Calu3 (cell line): Measurements from ENCODE around the gene CTNNBIP1. TPM values are rescaled to one million over a fixed set of nuclear protein-coding genes. Genes with fewer than 3 reads are reported as not detected.

Experiments
- BruUV-seq: library from RNA; stranded (reverse); fragments of 400-500 nt; replicated peaks from 2 replicates; lab custom pipeline; 2021; lab: Mats Ljungman, UMichigan
- CTCF ChIA-PET: fragments of 300-600 bp; sonication (Branson Sonifier 250); formaldehyde crosslinking; loops from one replicate; lab custom pipeline; 2022; ENCODE audit warnings: antibody characterized with exemption; lab: Charles Lee
- DNase-seq: peaks from one replicate; pipeline ENCODE4 v3.0.0; 2022
- H3K27ac Mint-ChIP-seq: one replicate; pipeline ENCODE4 v1.8.0; 2022; ENCODE audit warnings: mixed read lengths; ENCODE audit not compliant: unreplicated experiment
- H3K27me3 Mint-ChIP-seq: one replicate; pipeline ENCODE4 v1.8.0; 2022; ENCODE audit warnings: mixed read lengths; ENCODE audit not compliant: unreplicated experiment
- H3K36me3 Mint-ChIP-seq: one replicate; pipeline ENCODE4 v1.8.0; 2022; ENCODE audit warnings: mild to moderate bottlenecking, moderate library complexity, mixed read lengths; ENCODE audit not compliant: insufficient read depth, unreplicated experiment
- H3K4me1 Mint-ChIP-seq: one replicate; pipeline ENCODE4 v1.8.0; 2022; ENCODE audit warnings: mild to moderate bottlenecking, low read depth, mixed read lengths; ENCODE audit not compliant: unreplicated experiment
- H3K4me3 Mint-ChIP-seq: one replicate; pipeline ENCODE4 v1.8.0; 2022; ENCODE audit warnings: mild to moderate bottlenecking, low read depth, moderate library complexity, mixed read lengths; ENCODE audit not compliant: unreplicated experiment
- H3K9me3 Mint-ChIP-seq: one replicate; pipeline ENCODE4 v1.8.0; 2022; ENCODE audit warnings: low read depth, mixed read lengths; ENCODE audit not compliant: unreplicated experiment
- CTCF ChIP-seq: fragments of 200-600 bp; IDR thresholded peaks from one replicate; pipeline ENCODE4 v1.8.0; 2022; ENCODE audit warnings: antibody characterized with exemption; ENCODE audit not compliant: unreplicated experiment
- intact Hi-C: fragments of 100-400 bp; cut with micrococcal nuclease; formaldehyde crosslinking; loops from one replicate; pipeline ENCODE4 v1.10.0; 2022; ENCODE audit not compliant: unreplicated experiment
- total RNA-seq: library from RNA; stranded (reverse); gene quantifications from 2 replicates; pipeline ENCODE4 v1.2.3, GENCODE V29; 2022

CTNNBIP1 gene
- total RNA-seq, 1 experiment from 2014 or later: 11.8 TPM

- no TSS peak for BruUV-seq
- no peak for DNase-seq
Measured at GRCh38 chr1:9853249-9853595, 56.8 kb downstream of the CTNNBIP1 start.

GRCh38 chr1:9852410-9853248 is 57.4 kb downstream of the CTNNBIP1 start:
- no peak overlapping the region for H3K4me3 Mint-ChIP-seq
- DNase-seq: no peak
- no peaks in the 10 kb centered on the region for H3K4me1 Mint-ChIP-seq
- no TSS peak for BruUV-seq
- no peak overlapping the region for H3K27ac Mint-ChIP-seq
- H3K27me3 Mint-ChIP-seq: no peaks in the 10 kb centered on the region
- no peak for TF ChIP-seq CTCF
- intact Hi-C loops: no loop called here
- CTCF ChIA-PET: no interaction called here
- H3K9me3 Mint-ChIP-seq: no peaks in the 10 kb centered on the region
- H3K36me3 Mint-ChIP-seq: no peaks in the 10 kb centered on the region

More at GRCh38 chr1:9853249-9853595, 56.8 kb downstream of the CTNNBIP1 start:
- intact Hi-C loops: no loop called here
- no peak overlapping the region for H3K4me3 Mint-ChIP-seq
- no peaks in the 10 kb centered on the region for H3K27me3 Mint-ChIP-seq
- CTCF ChIA-PET: no interaction called here
- TF ChIP-seq CTCF: no peak
- H3K9me3 Mint-ChIP-seq: no peaks in the 10 kb centered on the region
- H3K4me1 Mint-ChIP-seq: no peaks in the 10 kb centered on the region
- no peak overlapping the region for H3K27ac Mint-ChIP-seq
- H3K36me3 Mint-ChIP-seq: no peaks in the 10 kb centered on the region

- Mint-ChIP-seq H3K27me3 (no peaks in the 10 kb centered on the region), H3K4me3 (no peak overlapping the region), H3K27ac (no peak overlapping the region), H3K9me3 (no peaks in the 10 kb centered on the region), H3K4me1 (no peaks in the 10 kb centered on the region), H3K36me3 (no peaks in the 10 kb centered on the region)
- TF ChIP-seq CTCF: no peak
- no peak for DNase-seq
- CTCF ChIA-PET: no interaction called here
- no TSS peak for BruUV-seq
- intact Hi-C loops: no loop called here
Measured at GRCh38 chr1:9852004-9852403, 58.1 kb downstream of the CTNNBIP1 start.

DNA sequence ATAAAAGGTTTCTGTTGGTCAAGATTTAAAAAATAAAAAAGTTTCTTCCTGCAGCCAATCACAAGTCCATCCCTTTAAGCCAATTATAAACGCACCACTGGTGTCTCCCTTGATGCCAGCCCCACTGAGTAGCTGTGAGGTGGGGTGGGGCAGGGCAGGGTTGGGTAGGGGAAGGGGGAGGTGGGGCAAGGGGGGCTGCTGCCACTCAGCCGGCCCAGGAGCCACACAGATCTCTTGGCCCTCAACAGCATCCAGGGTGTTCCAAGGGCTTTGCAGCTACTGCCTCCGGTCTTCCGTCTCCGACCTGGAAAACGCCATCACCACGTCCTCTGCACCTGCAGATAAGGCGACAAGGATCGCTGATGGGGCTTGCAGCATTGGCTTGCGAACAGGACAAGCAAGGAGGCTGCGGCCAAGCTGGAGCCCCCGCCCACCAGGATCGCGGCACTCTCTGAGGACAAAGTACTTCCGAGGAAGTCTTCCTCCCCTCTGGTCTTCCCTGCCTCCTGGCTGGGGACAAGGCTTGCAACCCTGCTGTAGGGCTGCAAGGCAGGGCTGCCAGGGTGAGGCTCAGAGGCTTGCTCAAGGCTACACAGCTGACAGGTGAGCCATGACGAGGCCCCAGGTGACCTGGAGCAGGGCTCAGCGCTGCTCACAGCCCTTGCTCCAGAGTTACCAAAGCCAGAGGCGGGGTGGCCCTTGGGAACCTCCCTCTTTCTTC is 59.5 kb downstream of the CTNNBIP1 start:
- Mint-ChIP-seq H3K36me3 (no peaks in the 10 kb centered on the region), H3K9me3 (no peaks in the 10 kb centered on the region), H3K27me3 (no peaks in the 10 kb centered on the region), H3K4me3 (no peak overlapping the region), H3K4me1 (no peaks in the 10 kb centered on the region), H3K27ac (no peak overlapping the region)
- BruUV-seq: no TSS peak
- CTCF ChIA-PET: no interaction called here
- intact Hi-C loops: no loop called here
- no peak for DNase-seq
- TF ChIP-seq CTCF: no peak
